Measurements from ENCODE around the gene BEND7. TPM values are rescaled to one million over a fixed set of nuclear protein-coding genes. Genes with fewer than 3 reads are reported as not detected.

The BEND7 gene
- total RNA-seq, 2 donors from 2014 or later = 13.7 to 17.5 TPM

GRCh38 chr10:13481690-13482089, 47.1 kb downstream of the BEND7 start:
- no peak for TF ChIP-seq POLR2A (IDR thresholded peaks at IDR 0.05)
- no peak for TF ChIP-seq CTCF (IDR thresholded peaks at IDR 0.05)
- H3K27ac ChIP-seq = no peak overlapping the region
- 86 to 89% methylated on average over 10 of the region's 10 CpGs for WGBS, 2 donors
- intact Hi-C loops (cut with DNase I) = no loop called here
- no peaks in the 10 kb centered on the region for H3K4me1 ChIP-seq
- H3K36me3 ChIP-seq (replicated peaks in 1 of 2; ENCODE audit: insufficient read depth in 1 of 2, low read depth in 2 of 2) = peaks cover 0 to 4% of the 10 kb centered on the region in 2 donors
- no peak for ATAC-seq
- no peak overlapping the region for H3K4me3 ChIP-seq
- no peaks in the 10 kb centered on the region for H3K9me3 ChIP-seq
- H3K27me3 ChIP-seq = no peaks in the 10 kb centered on the region
- DNase-seq = no peak

GRCh38 chr10:13475124-13475523, 53.7 kb downstream of the BEND7 start:
- intact Hi-C loops (cut with DNase I) = no loop called here
- no peak overlapping the region for H3K4me3 ChIP-seq

GRCh38 chr10:13473986-13474385, 54.8 kb downstream of the BEND7 start:
- Histone ChIP-seq H3K4me1 (no peaks in the 10 kb centered on the region), H3K4me3 (no peak overlapping the region), H3K27ac (no peak overlapping the region), H3K36me3 (replicated peaks in 1 of 2; ENCODE audit: insufficient read depth in 1 of 2, low read depth in 2 of 2) (peaks cover 0 to 2% of the 10 kb centered on the region in 2 donors), H3K27me3 (no peaks in the 10 kb centered on the region), H3K9me3 (no peaks in the 10 kb centered on the region)
- no peak for ATAC-seq
- intact Hi-C loops (cut with DNase I) = no loop called here
- TF ChIP-seq CTCF (IDR thresholded peaks at IDR 0.05) = no peak
- TF ChIP-seq POLR2A (IDR thresholded peaks at IDR 0.05) = no peak
- 97 to 98% methylated on average over 26 of the region's 26 CpGs for WGBS, 2 donors
- DNase-seq = no peak

More at GRCh38 chr10:13475124-13475523, 53.7 kb downstream of the BEND7 start:
- DNase-seq (no peak), ATAC-seq (no peak)
- Histone ChIP-seq H3K36me3 (replicated peaks in 1 of 2; ENCODE audit: insufficient read depth in 1 of 2, low read depth in 2 of 2) (peaks cover 0 to 2% of the 10 kb centered on the region in 2 donors), H3K27me3 (no peaks in the 10 kb centered on the region), H3K9me3 (no peaks in the 10 kb centered on the region), H3K4me1 (no peaks in the 10 kb centered on the region), H3K27ac (no peak overlapping the region)
- no peak for TF ChIP-seq POLR2A (IDR thresholded peaks at IDR 0.05)
- TF ChIP-seq CTCF (IDR thresholded peaks at IDR 0.05) = no peak

- no peaks in the 10 kb centered on the region for H3K4me1 ChIP-seq
- no peak for ATAC-seq
- 90 to 94% methylated on average over 19 of the region's 19 CpGs for WGBS, 2 donors
Measured at GRCh38 chr10:13472359-13472758, 56.5 kb downstream of the BEND7 start.

More at GRCh38 chr10:13472359-13472758, 56.5 kb downstream of the BEND7 start:
- DNase-seq = no peak
- H3K9me3 ChIP-seq = no peaks in the 10 kb centered on the region
- no peaks in the 10 kb centered on the region for H3K36me3 ChIP-seq (replicated peaks in 1 of 2; ENCODE audit: insufficient read depth in 1 of 2, low read depth in 2 of 2)
- no peak overlapping the region for H3K4me3 ChIP-seq
- no peak for TF ChIP-seq POLR2A (IDR thresholded peaks at IDR 0.05)
- TF ChIP-seq CTCF (IDR thresholded peaks at IDR 0.05) = no peak
- H3K27ac ChIP-seq = no peak overlapping the region
- H3K27me3 ChIP-seq = no peaks in the 10 kb centered on the region
- intact Hi-C loops (cut with DNase I) = no loop called here

All from body of pancreas (tissue), 4 donors.